Activated T-helper 17 cell treated with anti-CD3 and anti-CD28 coated beads, Interleukin-2, amount 50 U/mL, for 72 hours (primary cell): ENCODE data around the gene CACNA1B. TPM values are rescaled to one million over a fixed set of nuclear protein-coding genes. Genes with fewer than 3 reads are reported as not detected.

Experiments used
- ATAC-seq: fragments of 150-1000 bp; cut with Tn5 transposase; replicated peaks from 2 replicates; pipeline ENCODE4 v1.10.0; 2021; ENCODE audit warnings: mild to moderate bottlenecking, moderate library complexity
- H3K27ac Mint-ChIP-seq: one replicate; pipeline ENCODE4 v1.8.0; 2022; ENCODE audit warnings: mixed read lengths
- H3K27me3 Mint-ChIP-seq: one replicate; pipeline ENCODE4 v1.8.0; 2022; ENCODE audit warnings: mixed read lengths
- H3K36me3 Mint-ChIP-seq: one replicate; pipeline ENCODE4 v1.8.0; 2022; ENCODE audit warnings: low read depth, mild to moderate bottlenecking, mixed read lengths
- H3K4me1 Mint-ChIP-seq: one replicate; pipeline ENCODE4 v1.8.0; 2022; ENCODE audit warnings: mixed read lengths
- H3K4me3 Mint-ChIP-seq: one replicate; pipeline ENCODE4 v1.8.0; 2022; ENCODE audit warnings: mild to moderate bottlenecking, mixed read lengths
- H3K9me3 Mint-ChIP-seq: one replicate; pipeline ENCODE4 v1.8.0; 2022; ENCODE audit warnings: mixed read lengths
- total RNA-seq, 2 donors: library from RNA; stranded (reverse); gene quantifications; one replicate each; pipeline ENCODE4 v1.2.3, GENCODE V29; 2022

Gene CACNA1B
- total RNA-seq, 2 donors from 2014 or later = 0.16 TPM; not detected in 1

DNA sequence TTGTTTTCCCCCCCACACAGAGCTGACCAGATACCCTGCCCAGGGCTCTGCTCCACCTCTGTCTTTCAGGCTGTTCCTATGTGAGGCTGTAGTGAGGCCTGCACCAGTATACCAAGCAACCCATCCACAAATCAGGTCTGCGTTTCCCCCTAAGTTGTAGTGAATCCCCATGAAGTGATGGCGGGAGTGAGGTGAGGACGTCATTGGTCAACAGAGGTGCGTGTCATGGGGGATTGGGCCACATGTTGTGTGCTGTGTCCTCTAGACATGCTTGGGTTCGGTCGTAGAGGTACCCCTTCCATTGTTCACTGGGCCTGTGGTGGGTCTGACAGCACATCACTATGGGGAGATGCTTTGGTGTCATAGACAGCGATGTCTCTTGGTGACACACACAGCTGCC lies 184.6 kb downstream of the CACNA1B start:
- Mint-ChIP-seq H3K27ac (no peak overlapping the region), H3K4me3 (no peak overlapping the region), H3K36me3 (no peaks in the 10 kb centered on the region), H3K4me1 (no peaks in the 10 kb centered on the region), H3K9me3 (no peaks in the 10 kb centered on the region), H3K27me3 (peaks cover 15% of the 10 kb centered on the region)
- no peak for ATAC-seq

DNA sequence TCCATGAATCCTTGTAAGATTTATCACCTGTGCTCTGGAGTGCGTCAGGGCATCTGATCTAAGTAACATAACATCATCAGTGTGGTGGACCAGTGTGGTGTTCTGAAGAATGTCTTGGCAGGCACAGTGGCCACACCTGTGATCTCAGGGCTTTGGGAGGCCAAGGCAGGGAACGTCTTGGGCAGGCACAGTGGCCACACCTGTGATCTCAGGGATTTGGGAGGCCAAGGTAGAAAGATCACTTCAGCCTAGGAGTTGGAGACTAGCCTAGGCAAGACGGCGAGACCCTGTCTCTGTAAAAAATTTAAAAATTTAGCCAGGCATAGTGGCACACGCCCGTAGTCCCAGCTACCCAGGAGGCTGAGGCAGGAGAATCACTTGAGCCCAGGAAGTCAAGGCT lies 185.5 kb downstream of the CACNA1B start:
- Mint-ChIP-seq H3K27ac (no peak overlapping the region), H3K36me3 (no peaks in the 10 kb centered on the region), H3K4me3 (no peak overlapping the region), H3K27me3 (peaks cover 17% of the 10 kb centered on the region), H3K9me3 (no peaks in the 10 kb centered on the region), H3K4me1 (no peaks in the 10 kb centered on the region)
- no peak for ATAC-seq

- no peak for ATAC-seq
- Mint-ChIP-seq H3K4me3 (no peak overlapping the region), H3K4me1 (no peaks in the 10 kb centered on the region), H3K36me3 (no peaks in the 10 kb centered on the region), H3K27ac (no peak overlapping the region), H3K27me3 (peaks cover 18% of the 10 kb centered on the region), H3K9me3 (no peaks in the 10 kb centered on the region)
These were observed 186.2 kb downstream of the CACNA1B start for GRCh38 chr9:138063785-138064184.

DNA sequence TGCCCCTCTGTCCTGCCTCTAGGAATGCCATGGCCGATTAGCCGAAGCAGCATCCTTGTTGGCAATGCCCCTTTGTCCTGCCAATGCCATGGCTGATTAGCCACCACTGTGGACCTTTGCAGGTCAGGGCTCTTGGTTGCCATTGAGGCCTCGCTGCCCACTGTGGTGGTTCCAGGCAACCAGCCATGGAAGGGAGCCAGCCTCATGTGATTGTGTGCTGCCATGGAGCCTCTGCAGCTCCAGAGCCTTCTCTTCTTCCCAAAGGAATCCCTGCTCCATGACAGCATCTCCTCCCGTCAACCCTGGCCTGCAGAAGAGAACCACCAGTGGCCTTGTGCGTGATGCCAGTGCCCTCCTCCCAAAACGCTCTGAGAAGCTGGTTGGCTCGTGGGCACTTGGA lies 187.0 kb downstream of the CACNA1B start:
- Mint-ChIP-seq H3K9me3 (no peaks in the 10 kb centered on the region), H3K4me1 (no peaks in the 10 kb centered on the region), H3K4me3 (no peak overlapping the region), H3K27ac (no peak overlapping the region), H3K36me3 (no peaks in the 10 kb centered on the region), H3K27me3 (peaks cover 15% of the 10 kb centered on the region)
- ATAC-seq = no peak

DNA sequence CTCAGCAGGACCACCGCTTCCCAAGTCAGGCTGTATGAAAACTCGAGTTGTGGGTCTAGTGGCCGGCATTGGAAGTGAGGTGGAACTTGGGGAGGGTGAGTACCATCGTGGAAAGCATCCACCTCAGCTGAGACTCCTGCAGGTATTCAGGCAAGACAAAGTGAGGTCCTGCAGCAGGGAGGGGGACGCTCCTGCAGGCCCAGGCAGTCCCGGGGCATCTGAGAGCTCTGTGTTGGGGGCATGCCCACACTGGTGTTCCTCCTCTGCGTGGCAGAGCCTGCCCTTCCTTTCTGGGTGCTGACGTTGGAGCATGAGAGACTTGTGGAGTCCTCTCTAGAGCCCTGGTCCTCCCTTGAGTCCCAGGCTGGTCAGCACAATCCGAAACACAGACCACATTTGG lies 187.7 kb downstream of the CACNA1B start:
- Mint-ChIP-seq H3K9me3 (no peaks in the 10 kb centered on the region), H3K4me1 (no peaks in the 10 kb centered on the region), H3K27me3 (peaks cover 16% of the 10 kb centered on the region), H3K4me3 (no peak overlapping the region), H3K36me3 (no peaks in the 10 kb centered on the region), H3K27ac (no peak overlapping the region)
- ATAC-seq = no peak

DNA sequence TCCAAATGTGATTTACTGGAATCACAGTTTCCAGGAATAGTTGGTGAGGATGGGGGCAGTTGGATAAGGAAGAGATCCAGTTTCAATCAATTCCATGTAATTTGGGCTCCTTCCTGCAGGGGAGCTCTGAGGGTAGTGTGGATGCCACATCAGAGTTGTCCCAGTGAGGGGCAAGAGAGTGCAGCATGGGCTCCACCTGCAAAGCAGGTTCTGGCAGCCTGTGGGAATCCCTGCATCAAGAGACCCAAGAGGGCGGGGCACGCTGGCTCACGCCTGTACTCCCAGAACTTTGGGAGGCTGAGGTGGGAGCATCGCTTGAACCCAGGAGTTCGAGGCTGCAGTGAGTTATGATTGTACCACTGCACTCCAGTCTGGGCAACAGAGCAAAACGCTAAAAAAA lies 188.5 kb downstream of the CACNA1B start:
- H3K9me3 Mint-ChIP-seq = no peaks in the 10 kb centered on the region

GRCh38 chr9:138067613-138068367 lies 190.2 kb downstream of the CACNA1B start:
- H3K4me3 Mint-ChIP-seq = no peak overlapping the region
- H3K36me3 Mint-ChIP-seq = no peaks in the 10 kb centered on the region
- no peaks in the 10 kb centered on the region for H3K9me3 Mint-ChIP-seq
- no peaks in the 10 kb centered on the region for H3K4me1 Mint-ChIP-seq
- ATAC-seq = no peak
- H3K27me3 Mint-ChIP-seq = peaks cover 20% of the 10 kb centered on the region
- no peak overlapping the region for H3K27ac Mint-ChIP-seq

More for the DNA sequence above, 188.5 kb downstream of the CACNA1B start:
- peaks cover 20% of the 10 kb centered on the region for H3K27me3 Mint-ChIP-seq
- no peak for ATAC-seq
- H3K27ac Mint-ChIP-seq = no peak overlapping the region
- no peaks in the 10 kb centered on the region for H3K36me3 Mint-ChIP-seq
- no peak overlapping the region for H3K4me3 Mint-ChIP-seq
- H3K4me1 Mint-ChIP-seq = no peaks in the 10 kb centered on the region

GRCh38 chr9:138068601-138069035 lies 191.0 kb downstream of the CACNA1B start:
- Mint-ChIP-seq H3K36me3 (no peaks in the 10 kb centered on the region), H3K27ac (no peak overlapping the region), H3K4me3 (no peak overlapping the region), H3K27me3 (peaks cover 20% of the 10 kb centered on the region), H3K9me3 (no peaks in the 10 kb centered on the region), H3K4me1 (no peaks in the 10 kb centered on the region)
- no peak for ATAC-seq

DNA sequence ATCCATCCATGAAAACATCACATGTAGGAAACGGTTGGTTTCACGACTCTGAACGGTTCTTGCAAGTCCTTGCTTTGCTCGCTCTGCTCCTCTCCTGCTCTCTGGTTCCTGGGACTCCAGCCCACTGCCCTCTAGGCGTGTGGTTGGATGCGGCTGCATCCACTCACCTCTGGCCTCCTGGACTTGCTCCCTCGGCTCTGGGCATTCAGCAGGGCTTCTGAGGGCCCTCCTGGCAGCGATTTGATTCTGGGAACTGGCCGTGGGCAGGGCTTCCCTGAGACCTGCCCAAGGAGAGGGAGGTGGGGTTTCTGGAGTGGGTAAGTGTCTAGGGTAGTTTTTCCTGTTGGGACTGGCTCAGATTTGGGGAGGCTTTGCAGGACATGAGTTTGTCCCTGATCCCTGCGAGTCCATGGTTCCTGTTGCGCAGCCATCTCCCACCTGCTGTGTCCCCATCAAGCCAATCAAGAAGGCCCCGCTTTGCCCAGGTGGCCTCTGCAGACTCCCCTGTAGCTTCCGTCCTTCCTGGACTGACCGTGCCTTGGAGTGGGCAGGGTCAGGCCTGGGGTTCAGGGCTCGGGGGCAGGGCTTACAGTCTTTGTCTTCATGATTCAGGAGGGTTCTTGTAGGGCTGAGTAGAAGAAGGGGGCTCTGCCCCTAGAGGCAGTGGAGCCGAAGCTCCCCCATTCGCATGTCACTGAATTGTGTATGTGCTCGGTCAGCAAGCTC lies 192.3 kb downstream of the CACNA1B start:
- H3K4me1 Mint-ChIP-seq = no peaks in the 10 kb centered on the region
- no peaks in the 10 kb centered on the region for H3K36me3 Mint-ChIP-seq

DNA sequence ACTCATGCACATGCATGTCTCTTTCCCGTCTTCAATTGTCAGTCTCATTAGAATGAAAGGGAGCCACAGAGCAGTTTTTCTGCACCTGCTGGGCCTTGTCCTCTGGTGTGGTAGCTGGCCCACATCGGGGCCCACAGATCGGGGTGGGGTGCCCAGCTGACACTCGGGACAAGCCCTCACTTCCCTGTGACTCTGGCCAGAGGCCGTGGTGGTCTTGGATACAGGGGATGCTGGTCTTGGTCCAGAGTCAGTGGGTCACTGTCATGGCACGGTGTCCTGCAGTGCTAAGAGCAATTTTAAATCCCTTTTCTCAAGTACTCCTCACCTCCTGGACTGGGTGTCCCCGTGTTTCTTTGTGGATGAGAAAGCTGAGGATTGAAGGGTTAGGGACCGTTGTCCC lies 193.2 kb downstream of the CACNA1B start:
- H3K27ac Mint-ChIP-seq = no peak overlapping the region
- no peaks in the 10 kb centered on the region for H3K4me1 Mint-ChIP-seq

More for the DNA sequence above, 192.3 kb downstream of the CACNA1B start:
- H3K9me3 Mint-ChIP-seq = no peaks in the 10 kb centered on the region
- ATAC-seq = no peak
- no peak overlapping the region for H3K27ac Mint-ChIP-seq
- H3K27me3 Mint-ChIP-seq = peaks cover 15% of the 10 kb centered on the region
- H3K4me3 Mint-ChIP-seq = no peak overlapping the region

GRCh38 chr9:138071292-138071691 lies 193.7 kb downstream of the CACNA1B start:
- H3K36me3 Mint-ChIP-seq = no peaks in the 10 kb centered on the region
- H3K27me3 Mint-ChIP-seq = peaks cover 11% of the 10 kb centered on the region
- H3K4me3 Mint-ChIP-seq = no peak overlapping the region

More for the DNA sequence above, 193.2 kb downstream of the CACNA1B start:
- Mint-ChIP-seq H3K4me3 (no peak overlapping the region), H3K27me3 (peaks cover 11% of the 10 kb centered on the region), H3K36me3 (no peaks in the 10 kb centered on the region), H3K9me3 (no peaks in the 10 kb centered on the region)
- ATAC-seq = no peak

DNA sequence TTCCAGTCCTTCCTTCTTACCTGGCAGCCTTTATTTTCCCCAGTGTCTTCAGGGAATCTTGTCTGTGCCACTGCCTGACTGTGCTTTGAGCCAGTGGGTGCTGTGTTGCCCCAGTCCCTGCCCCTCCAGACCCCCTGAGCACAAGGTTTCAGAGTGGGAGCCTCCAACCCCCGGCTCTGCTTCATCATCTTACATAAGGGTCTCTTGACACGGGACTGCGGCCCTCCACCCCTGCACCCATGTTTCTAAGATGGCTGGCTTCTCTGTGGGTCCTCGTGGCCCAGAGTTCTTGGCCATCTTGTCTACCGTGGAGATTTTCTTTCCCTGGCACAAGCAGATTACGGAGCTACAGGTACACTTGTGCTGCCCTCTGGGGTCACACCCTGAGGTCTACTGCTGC lies 194.1 kb downstream of the CACNA1B start:
- H3K9me3 Mint-ChIP-seq = no peaks in the 10 kb centered on the region
- H3K4me3 Mint-ChIP-seq = no peak overlapping the region

More at GRCh38 chr9:138071292-138071691, 193.7 kb downstream of the CACNA1B start:
- Mint-ChIP-seq H3K27ac (no peak overlapping the region), H3K4me1 (no peaks in the 10 kb centered on the region), H3K9me3 (no peaks in the 10 kb centered on the region)
- ATAC-seq = no peak

DNA sequence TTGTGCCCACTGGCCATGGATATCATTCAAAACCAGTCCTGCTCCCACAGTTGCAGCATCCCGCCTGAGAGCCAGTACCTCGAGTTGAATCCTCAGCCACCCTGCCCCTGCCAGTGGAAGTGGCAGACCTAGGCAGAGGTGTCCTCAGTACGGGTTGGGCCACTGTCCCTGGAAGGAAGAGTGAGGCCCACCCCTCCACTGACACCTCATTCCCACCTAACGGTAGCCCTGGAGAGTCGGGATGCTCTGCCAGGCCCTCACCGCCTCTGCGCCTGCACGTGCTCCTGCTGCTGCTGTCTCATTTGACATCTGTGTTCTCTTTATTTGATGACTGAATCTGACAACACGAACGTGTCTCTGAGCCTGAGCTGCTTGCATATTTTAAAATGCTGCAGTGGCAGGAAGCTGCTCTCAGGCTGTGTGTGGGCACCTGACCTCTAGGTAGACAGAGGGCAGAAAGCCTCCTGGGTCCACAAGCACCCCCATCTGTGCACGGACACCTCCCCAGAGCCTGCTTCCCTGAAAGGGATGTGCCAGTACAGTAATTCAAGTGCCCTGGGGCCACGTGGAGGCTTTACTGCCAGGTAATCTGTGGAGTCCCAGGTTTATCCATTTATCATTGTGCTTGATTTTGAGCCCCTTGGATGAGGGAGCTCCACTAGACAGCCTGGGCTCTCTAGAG lies 194.7 kb downstream of the CACNA1B start:
- Mint-ChIP-seq H3K4me1 (no peaks in the 10 kb centered on the region), H3K36me3 (no peaks in the 10 kb centered on the region), H3K27ac (no peak overlapping the region), H3K4me3 (no peak overlapping the region), H3K9me3 (no peaks in the 10 kb centered on the region), H3K27me3 (peaks cover 11% of the 10 kb centered on the region)
- no peak for ATAC-seq

More for the DNA sequence above, 194.1 kb downstream of the CACNA1B start:
- Mint-ChIP-seq H3K27ac (no peak overlapping the region), H3K4me1 (no peaks in the 10 kb centered on the region), H3K27me3 (peaks cover 11% of the 10 kb centered on the region), H3K36me3 (no peaks in the 10 kb centered on the region)
- no peak for ATAC-seq

DNA sequence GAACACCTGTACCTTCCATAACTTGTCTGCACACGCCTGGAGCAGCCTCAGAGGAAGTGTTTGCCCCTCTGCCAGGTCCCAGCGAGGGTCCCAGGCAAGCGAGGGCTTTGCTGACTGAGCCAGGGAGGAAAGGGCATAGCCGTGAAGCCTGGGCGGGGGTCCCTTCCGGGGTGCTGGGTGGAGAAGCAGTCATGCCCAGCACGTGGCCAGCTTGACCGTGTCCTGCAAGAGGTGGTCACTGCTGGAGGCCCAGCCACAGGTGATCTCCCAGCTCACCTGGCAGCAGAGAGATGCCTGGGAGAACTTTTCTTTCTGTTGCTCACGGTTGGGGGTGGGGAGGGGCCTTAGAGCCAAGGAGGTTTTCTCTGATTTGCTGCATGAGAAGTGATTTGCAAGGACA lies 195.3 kb downstream of the CACNA1B start:
- Mint-ChIP-seq H3K4me1 (no peaks in the 10 kb centered on the region), H3K4me3 (no peak overlapping the region), H3K27ac (no peak overlapping the region), H3K27me3 (peaks cover 13% of the 10 kb centered on the region), H3K36me3 (no peaks in the 10 kb centered on the region), H3K9me3 (no peaks in the 10 kb centered on the region)
- ATAC-seq = no peak
